SU-DHL-6 (cell line): Measurements from ENCODE around the gene VTI1A.

Source experiments
- EZH2phosphoT487 ChIP-seq: fragments of 200-600 bp; sonication (generic), shearing (Covaris generic); conservative IDR thresholded peaks from 2 replicates; pipeline ENCODE4 v1.6.1; 2018; ENCODE audit warnings: mild to moderate bottlenecking, antibody characterized with exemption, low read length, moderate library complexity, mixed read lengths
- TF ChIP-seq, protein P1 (sequence below): fragments of 200-600 bp; sonication (generic); IDR thresholded peaks from one replicate; pipeline ENCODE4 v1.5.1; 2017; ENCODE audit warnings: antibody characterized with exemption, mild to moderate bottlenecking, low read length, moderate library complexity; ENCODE audit not compliant: insufficient read depth, poor library complexity, severe bottlenecking

DNA sequence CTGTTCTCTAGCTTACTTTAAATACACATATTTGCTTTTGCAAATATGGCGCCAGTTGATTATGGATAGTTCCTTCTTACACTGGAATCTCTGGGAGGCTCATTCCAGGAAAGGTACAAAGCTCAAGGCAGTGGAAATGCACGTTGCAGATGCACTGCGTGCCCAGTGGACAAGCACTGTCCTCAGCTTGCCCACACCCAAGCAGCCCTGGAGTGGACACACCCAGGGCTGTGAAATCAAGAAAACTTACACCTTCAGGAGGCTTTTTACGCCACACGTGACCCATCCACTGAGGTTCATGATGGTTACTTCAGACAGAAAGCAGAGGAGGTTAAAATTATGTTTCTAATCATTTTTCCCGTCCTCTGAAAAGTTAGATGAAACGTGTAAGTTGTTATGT lies 248.5 kb downstream of the VTI1A start:
- TF ChIP-seq, protein P1, sequence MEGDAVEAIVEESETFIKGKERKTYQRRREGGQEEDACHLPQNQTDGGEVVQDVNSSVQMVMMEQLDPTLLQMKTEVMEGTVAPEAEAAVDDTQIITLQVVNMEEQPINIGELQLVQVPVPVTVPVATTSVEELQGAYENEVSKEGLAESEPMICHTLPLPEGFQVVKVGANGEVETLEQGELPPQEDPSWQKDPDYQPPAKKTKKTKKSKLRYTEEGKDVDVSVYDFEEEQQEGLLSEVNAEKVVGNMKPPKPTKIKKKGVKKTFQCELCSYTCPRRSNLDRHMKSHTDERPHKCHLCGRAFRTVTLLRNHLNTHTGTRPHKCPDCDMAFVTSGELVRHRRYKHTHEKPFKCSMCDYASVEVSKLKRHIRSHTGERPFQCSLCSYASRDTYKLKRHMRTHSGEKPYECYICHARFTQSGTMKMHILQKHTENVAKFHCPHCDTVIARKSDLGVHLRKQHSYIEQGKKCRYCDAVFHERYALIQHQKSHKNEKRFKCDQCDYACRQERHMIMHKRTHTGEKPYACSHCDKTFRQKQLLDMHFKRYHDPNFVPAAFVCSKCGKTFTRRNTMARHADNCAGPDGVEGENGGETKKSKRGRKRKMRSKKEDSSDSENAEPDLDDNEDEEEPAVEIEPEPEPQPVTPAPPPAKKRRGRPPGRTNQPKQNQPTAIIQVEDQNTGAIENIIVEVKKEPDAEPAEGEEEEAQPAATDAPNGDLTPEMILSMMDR, result no peak
- TF ChIP-seq EZH2phosphoT487, result no peak
